H9 (cell line): Measurements from ENCODE around the gene PTCH1. TPM values are rescaled to one million over a fixed set of nuclear protein-coding genes. Genes with fewer than 3 reads are reported as not detected.

ENCODE experiments used
- DNase-seq: peaks from one replicate; pipeline ENCODE4 v3.0.0-alpha.2; 2017
- H2AFZ ChIP-seq: one replicate; pipeline ENCODE4 v1.6.1; 2013; ENCODE audit warnings: mild to moderate bottlenecking, low read length, control low read depth, moderate library complexity
- H2AK5ac ChIP-seq: 2 replicates; pipeline ENCODE4 v1.6.1; 2013; ENCODE audit warnings: low read length, control low read depth, mixed read lengths; ENCODE audit not compliant: insufficient read length
- H2BK120ac ChIP-seq: one replicate; pipeline ENCODE4 v1.6.1; 2013; ENCODE audit warnings: low read depth, mild to moderate bottlenecking, low read length, control low read depth, inconsistent platforms; ENCODE audit not compliant: poor library complexity, severe bottlenecking
- H2BK12ac ChIP-seq: 2 replicates; pipeline ENCODE4 v1.6.1; 2013; ENCODE audit warnings: low read length, control low read depth, mixed read lengths, low read depth; ENCODE audit not compliant: insufficient read length
- H2BK15ac ChIP-seq: 2 replicates; pipeline ENCODE4 v1.6.1; 2013; ENCODE audit warnings: low read depth, low read length, control low read depth
- H2BK20ac ChIP-seq: one replicate; pipeline ENCODE4 v1.6.1; 2013; ENCODE audit warnings: low read depth, mild to moderate bottlenecking, low read length, control low read depth, inconsistent platforms; ENCODE audit not compliant: poor library complexity, severe bottlenecking
- H2BK5ac ChIP-seq: 2 replicates; pipeline ENCODE4 v1.6.1; 2013; ENCODE audit warnings: low read length, control low read depth, mixed read lengths; ENCODE audit not compliant: insufficient read length
- H3K14ac ChIP-seq: 2 replicates; pipeline ENCODE4 v1.6.1; 2013; ENCODE audit warnings: low read length, control low read depth; ENCODE audit not compliant: insufficient read depth
- H3K18ac ChIP-seq: 2 replicates; pipeline ENCODE4 v1.6.1; 2013; ENCODE audit warnings: low read depth, mild to moderate bottlenecking, mixed read lengths, low read length, control low read depth; ENCODE audit not compliant: insufficient read length
- H3K23ac ChIP-seq: 2 replicates; pipeline ENCODE4 v1.6.1; 2013; ENCODE audit warnings: low read length, control low read depth, mixed read lengths, low read depth; ENCODE audit not compliant: insufficient read length
- H3K23me2 ChIP-seq: 2 replicates; pipeline ENCODE4 v1.6.1; 2013; ENCODE audit warnings: low read depth, mild to moderate bottlenecking, mixed read lengths, low read length, control low read depth; ENCODE audit not compliant: insufficient read length, poor library complexity, severe bottlenecking
- H3K27ac ChIP-seq: 2 replicates; pipeline ENCODE4 v1.5.1; 2013; ENCODE audit warnings: low read length, control low read depth, mixed read lengths, low read depth; ENCODE audit not compliant: insufficient read length
- H3K27me3 ChIP-seq: 2 replicates; pipeline ENCODE4 v1.6.1; 2013; ENCODE audit warnings: low read length, control low read depth, inconsistent platforms; ENCODE audit not compliant: insufficient read depth
- H3K4ac ChIP-seq: 2 replicates; pipeline ENCODE4 v1.6.1; 2013; ENCODE audit warnings: low read depth, mild to moderate bottlenecking, control low read depth, inconsistent platforms, low read length, moderate library complexity
- H3K4me1 ChIP-seq: 2 replicates; pipeline ENCODE4 v1.6.1; 2013; ENCODE audit warnings: low read length, control low read depth, inconsistent platforms; ENCODE audit not compliant: insufficient read depth
- H3K4me2 ChIP-seq: 2 replicates; pipeline ENCODE4 v1.6.1; 2013; ENCODE audit warnings: low read length, control low read depth, mixed read lengths; ENCODE audit not compliant: insufficient read length, insufficient read depth
- H3K56ac ChIP-seq: 2 replicates; pipeline ENCODE4 v1.6.1; 2013; ENCODE audit warnings: low read depth, mild to moderate bottlenecking, mixed read lengths, low read length, control low read depth; ENCODE audit not compliant: insufficient read length
- H3K79me1 ChIP-seq: 2 replicates; pipeline ENCODE4 v1.6.1; 2013; ENCODE audit warnings: low read depth, mild to moderate bottlenecking, moderate library complexity, low read length, control low read depth, inconsistent platforms; ENCODE audit not compliant: insufficient read depth, poor library complexity, severe bottlenecking
- H3K79me2 ChIP-seq: 2 replicates; pipeline ENCODE4 v1.6.1; 2013; ENCODE audit warnings: low read length, control low read depth, inconsistent platforms; ENCODE audit not compliant: insufficient read depth
- H3K9ac ChIP-seq: 2 replicates; pipeline ENCODE4 v1.6.1; 2013; ENCODE audit warnings: low read length, control low read depth, mixed read lengths; ENCODE audit not compliant: insufficient read length; ENCODE audit errors: extremely low read depth
- H3K9me3 ChIP-seq: one replicate; pipeline ENCODE4 v1.6.1; 2013; ENCODE audit warnings: low read depth, low read length, inconsistent platforms; ENCODE audit not compliant: control insufficient read depth
- H3T11ph ChIP-seq: one replicate; pipeline ENCODE4 v1.6.1; 2013; ENCODE audit warnings: mild to moderate bottlenecking, low read length, control low read depth, inconsistent platforms
- H4K20me1 ChIP-seq: one replicate; pipeline ENCODE4 v1.6.1; 2013; ENCODE audit not compliant: control insufficient read depth, insufficient read length, insufficient read depth
- H4K5ac ChIP-seq: 2 replicates; pipeline ENCODE4 v1.6.1; 2013; ENCODE audit warnings: low read depth, mild to moderate bottlenecking, mixed read lengths, low read length, control low read depth; ENCODE audit not compliant: insufficient read length
- H4K8ac ChIP-seq: replicated peaks from 2 replicates; pipeline ENCODE4 v1.6.1; 2013; ENCODE audit warnings: low read length, control low read depth, mixed read lengths, low read depth; ENCODE audit not compliant: insufficient read length
- H4K91ac ChIP-seq: 2 replicates; pipeline ENCODE4 v1.6.1; 2013; ENCODE audit warnings: low read depth, mild to moderate bottlenecking, moderate library complexity, mixed read lengths, low read length, control low read depth; ENCODE audit not compliant: insufficient read length
- H3K27ac Mint-ChIP-seq, 3 experiments: 2 replicates in 2 of 3; 3 replicates in 1 of 3; pipeline ENCODE4 v1.8.0; 2020 to 2021; ENCODE audit warnings: mixed read lengths in 3 of 3, mild to moderate bottlenecking in 1 of 3, moderate library complexity in 1 of 3
- H3K27me3 Mint-ChIP-seq: 2 replicates; pipeline ENCODE4 v1.8.0; 2021; ENCODE audit warnings: low read depth, mild to moderate bottlenecking, moderate library complexity, mixed read lengths
- H3K36me3 Mint-ChIP-seq, 3 experiments: 2 replicates in 2 of 3; 3 replicates in 1 of 3; pipeline ENCODE4 v1.8.0; 2020 to 2021; ENCODE audit warnings: low read depth in 3 of 3, mixed read lengths in 3 of 3; ENCODE audit not compliant: insufficient read depth in 1 of 3
- H3K4me1 Mint-ChIP-seq, 2 experiments: 2 replicates each; pipeline ENCODE4 v1.8.0; 2020; ENCODE audit warnings: mixed read lengths in 2 of 2
- H3K4me3 Mint-ChIP-seq, 2 experiments: 2 replicates in 1 of 2; 3 replicates in 1 of 2; pipeline ENCODE4 v1.8.0; 2020 to 2021; ENCODE audit warnings: mild to moderate bottlenecking in 2 of 2, mixed read lengths in 2 of 2, moderate library complexity in 1 of 2
- H3K9me3 Mint-ChIP-seq, 2 experiments: 2 replicates in 1 of 2; 3 replicates in 1 of 2; pipeline ENCODE4 v1.8.0; 2020; ENCODE audit warnings: mild to moderate bottlenecking in 2 of 2, mixed read lengths in 2 of 2, moderate library complexity in 1 of 2
- CTCF ChIP-seq: fragments of 200-600 bp; sonication (generic); conservative IDR thresholded peaks from 3 replicates; pipeline ENCODE4 v1.8.0; 2021; ENCODE audit warnings: antibody characterized with exemption, mild to moderate bottlenecking
- WGBS: extraction: QIAGEN DNeasy Blood & Tissue Kit; methylation state at CpG from one replicate; pipeline ENCODE4 v1.1.7; 2013; ENCODE audit warnings: missing lambda C conversion rate, low lambda C conversion rate, mixed read lengths; ENCODE audit not compliant: insufficient read length; ENCODE audit errors: extremely low coverage; 5-methylcytosine and 5-hydroxymethylcytosine counted together
- total RNA-seq: library from RNA; stranded (reverse); gene quantifications from 2 replicates; pipeline ENCODE4 v1.2.1, GENCODE V29; 2021

Gene PTCH1
- total RNA-seq, 1 experiment from 2014 or later: 9.1 TPM

- no CpG with 5 or more reads among the region's 6 CpGs for WGBS
- H3K27ac ChIP-seq: no peak overlapping the region
- H2BK12ac ChIP-seq: no peak overlapping the region
- no peak for DNase-seq
- no peak overlapping the region for H2BK120ac ChIP-seq
- H3K4ac ChIP-seq: no peak overlapping the region
- no peaks in the 10 kb centered on the region for H4K20me1 ChIP-seq
- no peak overlapping the region for H4K91ac ChIP-seq
- H3K14ac ChIP-seq: no peak overlapping the region
- Mint-ChIP-seq H3K9me3 (no peaks in the 10 kb centered on the region; a peak in 1 of 5 replicates), H3K4me3 (no peak overlapping the region), H3K27ac (no peak overlapping the region), H3K27me3 (peaks cover 41% of the 10 kb centered on the region), H3K36me3 (peaks cover 0 to 8% (median 0%) of the 10 kb centered on the region in 3 experiments; a peak in 3 of 7 replicates), H3K4me1 (peaks cover 29% of the 10 kb centered on the region in 2 experiments)
- no peak overlapping the region for H3K18ac ChIP-seq
- no peaks in the 10 kb centered on the region for H3K79me1 ChIP-seq
- H3K56ac ChIP-seq: no peak overlapping the region
- no peak overlapping the region for H3K4me2 ChIP-seq
- no peak overlapping the region for H4K5ac ChIP-seq
- no peak overlapping the region for H3T11ph ChIP-seq
- H3K9me3 ChIP-seq: no peaks in the 10 kb centered on the region
- H3K27me3 ChIP-seq: no peaks in the 10 kb centered on the region
- H4K8ac ChIP-seq: no peak overlapping the region
- no peak overlapping the region for H3K23ac ChIP-seq
- no peaks in the 10 kb centered on the region for H3K4me1 ChIP-seq
- H2BK15ac ChIP-seq: no peak overlapping the region
- no peak overlapping the region for H2BK20ac ChIP-seq
- no peak overlapping the region for H2AFZ ChIP-seq
- H2AK5ac ChIP-seq: no peak overlapping the region
- no peak overlapping the region for H2BK5ac ChIP-seq
- H3K23me2 ChIP-seq: peaks cover 25% of the 10 kb centered on the region
- H3K79me2 ChIP-seq: no peaks in the 10 kb centered on the region; the same call in 1 of the 2 replicates
- H3K9ac ChIP-seq: no peak overlapping the region
- TF ChIP-seq CTCF: no peak
Measured at GRCh38 chr9:95503369-95503768, 13.4 kb downstream of the PTCH1 start.
